ENCODE data around the gene ZNF385B.
"Not testable (repeated sequence)": the region's sequence is repeated elsewhere in the genome, so short reads cannot be mapped to it uniquely, and the experiment has no call there.

The ZNF385B gene

DNA sequence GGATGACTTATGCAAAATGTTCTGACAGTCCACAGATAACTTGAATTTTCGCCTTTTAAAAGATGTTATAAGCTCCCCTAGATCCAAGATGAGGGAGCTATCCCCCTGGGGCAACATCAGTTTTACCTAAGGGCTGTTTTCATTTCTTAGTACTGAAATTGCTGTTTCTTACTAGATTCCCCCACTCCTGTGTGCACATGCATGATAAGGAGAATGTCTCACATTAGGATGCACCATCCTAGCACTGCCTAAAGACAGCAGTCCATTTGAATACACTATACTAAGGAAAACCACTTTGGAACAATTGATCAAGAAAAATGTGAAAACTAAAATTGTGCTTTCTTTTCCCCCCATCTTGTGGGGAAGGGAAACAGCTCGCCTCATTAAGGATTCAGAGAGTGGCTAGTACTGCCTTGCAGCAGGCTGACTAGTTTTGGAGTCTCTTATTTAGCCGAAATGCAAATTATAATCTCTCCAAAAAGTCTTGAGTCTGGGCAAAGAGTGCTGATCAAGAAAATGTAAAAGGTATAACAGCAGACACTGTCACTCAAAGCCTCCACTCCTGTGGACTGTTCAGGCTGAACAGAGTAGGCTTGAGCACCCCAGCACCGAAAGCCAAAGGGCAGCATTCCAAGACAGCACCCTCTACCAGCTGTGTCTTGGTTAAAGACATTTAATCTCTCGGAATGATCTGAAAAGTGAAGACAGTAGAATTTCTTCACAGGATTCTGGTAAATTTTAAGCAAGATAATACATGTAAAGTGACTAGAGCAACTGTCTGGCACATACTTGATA is 65.0 kb downstream of the ZNF385B start:
- no peak for DNase-seq

DNA sequence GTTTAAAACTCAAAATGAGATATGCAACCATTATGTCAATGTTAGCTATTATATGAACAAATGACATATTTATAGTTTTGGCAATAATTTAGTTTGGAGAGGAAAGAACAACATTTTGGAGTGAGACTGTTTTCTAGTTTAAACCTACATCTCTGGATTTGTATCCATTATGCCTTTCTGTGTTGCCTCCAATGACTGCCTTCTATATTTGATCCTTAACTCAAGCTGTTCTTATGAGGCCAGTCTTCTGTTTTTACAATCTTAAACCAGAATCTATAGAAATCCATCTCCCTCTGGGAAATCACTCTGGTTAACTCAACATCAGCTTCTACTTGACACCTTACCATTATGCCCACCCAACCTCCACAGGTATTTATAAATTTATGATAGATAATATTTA is 67.5 kb downstream of the ZNF385B start:
- no peak for DNase-seq

DNA sequence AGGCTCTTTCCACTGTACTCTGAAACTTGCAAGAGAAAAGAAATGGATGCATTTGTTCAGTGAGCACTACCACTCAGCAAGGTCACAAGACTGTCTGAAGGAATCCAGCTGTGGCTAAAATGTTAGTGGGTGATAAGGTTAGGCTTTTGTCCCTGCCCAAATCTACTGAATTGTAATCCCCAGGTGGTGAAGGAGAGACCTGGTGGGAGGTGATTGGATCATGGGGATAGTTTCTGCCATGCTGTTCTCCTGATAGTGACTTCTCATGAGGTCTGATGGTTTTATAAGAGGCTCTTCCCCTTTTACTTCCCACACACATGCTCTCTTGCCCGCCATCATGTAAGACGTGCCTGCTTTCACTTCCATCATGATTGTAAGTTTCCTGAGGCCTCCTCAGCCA is 68.2 kb downstream of the ZNF385B start:
- DNase-seq = no peak

DNA sequence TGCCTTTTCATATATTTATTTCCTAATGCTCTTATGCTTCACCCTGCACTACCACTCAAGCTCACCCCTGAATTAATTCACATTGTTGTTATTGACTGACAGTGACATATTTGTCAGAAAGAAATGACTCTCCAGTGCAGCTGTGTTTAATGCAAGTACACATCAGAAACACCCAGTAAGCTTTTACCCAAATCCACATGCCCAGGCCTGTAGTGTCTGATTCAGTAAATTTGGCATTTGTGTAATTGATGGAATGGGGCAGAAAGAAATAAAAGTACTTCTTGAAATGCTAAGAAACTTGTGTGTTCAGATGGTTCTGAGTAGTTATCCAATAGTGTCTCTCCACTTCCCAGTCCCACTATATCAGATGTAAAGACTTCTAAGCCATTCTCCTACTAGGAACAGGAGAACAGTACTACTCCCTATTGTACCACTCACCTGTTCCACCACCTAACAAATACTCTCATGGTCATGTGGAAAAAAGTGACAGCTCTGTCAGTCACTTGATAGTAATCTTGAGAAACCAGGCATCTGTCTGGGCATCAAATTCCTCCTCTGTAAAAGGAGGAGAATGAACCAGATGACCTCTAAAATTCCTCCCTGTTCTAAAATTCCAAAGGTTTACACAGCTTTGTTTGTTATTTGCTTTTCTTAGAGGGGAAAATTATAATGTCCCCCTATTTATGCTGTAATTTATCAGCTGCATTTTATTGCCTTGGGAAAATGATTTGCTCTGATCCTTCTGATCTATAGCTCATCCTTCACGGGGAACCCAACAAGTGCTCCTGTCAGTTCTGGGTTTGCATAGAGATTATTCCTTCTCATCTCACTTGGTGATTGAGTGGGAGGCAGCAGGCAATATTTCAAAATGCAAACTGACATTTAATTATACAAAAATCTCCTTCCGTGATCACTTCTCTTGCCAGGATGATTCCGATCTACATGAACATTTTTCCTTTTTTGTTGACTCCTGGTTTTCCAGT is 70.9 kb downstream of the ZNF385B start:
- no peak for DNase-seq

DNA sequence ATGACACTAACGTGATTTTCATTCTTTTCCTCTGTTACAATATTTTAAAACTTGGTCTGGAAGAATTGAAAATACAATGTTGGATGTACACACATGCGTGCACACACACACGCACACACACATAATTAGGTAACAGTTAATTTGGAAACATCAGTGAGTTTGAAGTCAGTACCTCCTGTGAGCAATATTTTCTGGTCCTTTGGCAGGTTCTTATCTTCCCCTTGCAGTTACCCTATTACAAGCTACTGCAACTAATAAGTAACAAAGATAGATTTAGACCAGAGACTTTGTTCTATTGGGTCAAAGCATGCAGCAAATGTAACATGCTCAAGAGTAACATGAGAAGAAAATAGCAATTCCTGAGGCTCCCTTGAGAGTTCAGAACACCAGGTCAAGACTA is 73.3 kb downstream of the ZNF385B start:
- DNase-seq = no peak

DNA sequence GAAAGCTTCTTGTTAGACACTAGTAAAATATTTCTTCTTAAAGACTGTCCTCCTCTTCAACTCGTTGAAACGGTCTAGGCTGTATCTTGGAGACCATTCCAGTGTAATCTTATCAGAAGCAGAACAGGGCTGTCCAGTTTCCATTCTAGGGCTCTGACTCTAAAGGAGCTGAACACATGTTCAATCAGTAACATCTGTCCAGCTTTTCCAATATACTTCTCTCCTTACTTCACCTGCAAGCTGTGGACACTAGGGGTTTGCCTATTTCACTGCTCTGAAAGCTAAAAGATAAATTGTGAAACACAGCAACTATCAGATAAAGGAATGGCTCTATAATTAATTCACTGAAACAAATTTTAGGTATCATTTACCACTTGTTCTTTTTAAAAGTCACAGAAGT is 73.8 kb downstream of the ZNF385B start:
- DNase-seq = no peak

DNA sequence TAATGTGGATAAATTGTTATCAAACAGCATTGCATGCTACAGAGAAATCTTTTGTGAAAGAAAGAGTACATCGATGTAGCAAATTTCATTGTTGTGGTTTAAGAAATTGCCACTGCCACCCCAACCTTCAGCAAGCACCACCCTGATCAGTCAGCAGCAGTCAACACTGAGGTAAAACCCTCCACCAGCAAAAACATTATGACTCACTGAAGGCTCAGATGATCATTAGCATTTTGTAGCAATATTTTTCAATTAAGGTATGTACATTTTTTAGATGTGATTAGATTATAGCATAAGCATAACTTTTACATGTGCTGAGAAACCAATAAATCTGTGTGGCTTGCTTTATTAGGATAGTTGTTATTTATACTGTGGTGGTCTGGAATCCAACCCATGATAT is 75.5 kb downstream of the ZNF385B start:
- DNase-seq = no peak

DNA sequence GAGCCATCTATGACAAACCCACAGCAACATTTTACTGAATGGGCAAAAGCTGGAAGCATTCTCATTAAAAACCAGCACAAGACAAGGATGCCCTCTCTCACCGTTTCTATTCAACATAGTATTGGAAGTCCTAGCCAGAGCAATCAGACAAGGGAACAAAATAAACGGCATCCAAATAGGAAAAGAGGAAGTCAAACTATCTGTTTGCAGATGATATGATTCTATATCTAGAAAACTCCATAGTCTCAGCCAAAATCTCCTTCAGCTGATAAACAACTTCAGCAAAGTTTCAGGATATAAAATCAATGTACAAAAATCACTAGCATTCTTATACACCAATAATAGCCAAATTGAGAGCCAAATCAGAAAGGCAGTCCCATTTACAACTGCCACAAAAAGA is 79.1 kb downstream of the ZNF385B start:
- not testable (repeated sequence) for DNase-seq

DNA sequence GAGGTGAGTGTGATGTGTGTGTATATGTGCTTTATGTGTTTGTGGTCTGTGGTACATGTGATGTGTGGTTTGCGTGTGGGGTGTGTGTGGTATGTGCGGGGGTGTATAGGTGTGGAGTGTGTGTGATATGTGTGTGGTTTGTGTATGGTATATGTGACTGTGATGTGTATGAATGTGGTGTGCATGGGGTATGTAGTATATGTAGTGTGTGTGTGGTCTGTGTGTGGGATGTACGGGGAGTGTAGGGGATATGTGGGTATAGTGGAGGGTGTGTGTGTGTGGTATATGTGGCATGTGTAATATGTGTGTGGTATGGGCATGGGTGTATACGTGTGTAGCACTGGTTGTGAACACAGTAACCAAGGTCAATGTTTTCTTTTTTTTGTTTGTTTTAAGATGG is 87.4 kb downstream of the ZNF385B start:
- DNase-seq = no peak

DNA sequence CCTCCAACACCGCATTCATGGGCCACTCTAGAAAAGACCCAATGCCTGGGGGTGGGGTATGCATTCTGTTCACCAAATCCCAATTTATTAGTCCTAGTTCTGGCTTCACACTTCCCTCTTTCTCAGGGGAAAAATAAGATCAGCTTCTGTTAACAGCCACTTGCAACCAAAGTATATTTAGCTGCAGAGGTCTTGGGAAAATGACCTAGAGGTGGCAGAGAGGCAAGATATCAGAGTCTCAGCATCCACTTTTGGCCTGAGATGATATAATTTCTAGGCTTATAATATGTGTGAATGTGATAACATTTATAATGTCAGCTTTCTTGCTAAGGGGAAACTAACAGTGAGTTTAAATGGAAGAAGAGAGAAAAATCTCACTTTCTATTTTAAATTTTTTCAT is 89.1 kb downstream of the ZNF385B start:
- no peak for DNase-seq

DNA sequence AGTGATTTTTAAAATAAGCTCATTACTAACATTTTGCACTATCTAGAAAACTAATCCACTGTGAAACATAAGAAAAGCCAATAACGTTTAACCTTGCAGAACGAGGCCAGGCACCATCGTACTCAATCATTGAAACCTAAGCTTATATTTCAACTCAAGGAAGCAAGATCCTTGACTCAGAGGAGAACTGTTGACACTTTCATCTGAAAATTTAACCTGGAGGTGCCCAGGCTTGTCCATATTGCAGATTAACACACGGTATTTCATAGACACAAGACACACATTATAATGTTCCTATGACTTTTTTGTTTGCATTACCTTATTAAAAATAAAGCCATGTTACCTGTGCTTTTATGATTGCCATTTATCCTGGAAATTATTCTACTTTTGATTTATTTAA is 89.6 kb downstream of the ZNF385B start:
- DNase-seq = no peak

DNA sequence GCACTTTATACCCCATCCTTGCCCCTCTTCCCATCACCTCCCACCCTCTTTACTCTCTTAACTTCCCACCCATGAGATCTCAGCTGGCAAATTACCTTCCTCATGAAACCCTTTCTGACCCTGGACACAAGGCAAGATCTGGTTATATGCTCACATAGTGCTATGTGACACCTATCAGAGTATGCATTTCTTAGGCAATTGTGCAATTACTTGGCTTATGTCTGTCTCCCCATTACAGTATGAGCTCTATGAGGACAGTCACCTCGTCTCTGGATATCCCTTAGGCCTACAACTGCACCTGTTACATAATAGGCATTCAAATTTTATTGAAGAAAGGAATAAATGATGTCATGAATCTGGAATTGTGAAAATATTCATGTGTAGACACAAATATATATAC is 91.4 kb downstream of the ZNF385B start:
- DNase-seq = no peak

DNA sequence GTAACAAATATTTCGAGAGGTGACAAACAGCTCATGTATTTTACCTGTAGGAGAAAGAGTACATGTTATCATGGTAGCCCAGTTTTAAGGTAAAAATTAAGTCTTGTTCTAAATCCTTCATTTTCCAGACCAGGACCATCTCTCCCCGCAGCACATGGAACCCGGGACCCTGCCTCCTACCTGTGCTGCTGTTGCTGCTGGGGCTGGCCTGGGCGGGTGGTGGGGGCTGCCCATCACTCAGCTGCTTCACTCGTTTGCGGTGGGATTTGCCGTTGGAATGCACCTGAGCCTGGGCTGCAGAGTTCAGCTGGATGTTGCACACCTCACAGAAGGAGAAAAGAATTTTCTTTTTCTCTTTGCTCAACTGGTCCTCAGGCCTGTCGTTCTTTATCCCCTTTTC is 92.1 kb downstream of the ZNF385B start:
- no peak for DNase-seq

DNA sequence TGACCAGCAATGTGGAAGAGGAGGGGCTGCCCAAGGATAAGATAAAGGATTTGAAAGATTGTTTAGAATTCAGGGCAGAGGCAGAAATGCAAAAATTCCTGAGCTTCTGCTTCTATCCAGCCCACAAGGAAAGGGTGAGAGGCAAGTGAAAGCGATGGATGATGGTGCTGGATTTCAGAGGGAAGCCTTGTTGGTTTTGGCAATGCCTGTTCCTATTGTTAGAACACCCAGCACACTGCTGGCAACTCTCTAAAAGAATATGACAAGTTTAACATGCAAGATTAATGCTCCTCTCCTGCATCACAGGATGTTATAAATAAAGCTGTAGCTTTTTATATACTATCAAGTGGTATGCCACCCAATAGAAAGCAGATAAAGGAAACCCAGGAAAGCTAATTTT is 92.6 kb downstream of the ZNF385B start:
- DNase-seq = no peak

DNA sequence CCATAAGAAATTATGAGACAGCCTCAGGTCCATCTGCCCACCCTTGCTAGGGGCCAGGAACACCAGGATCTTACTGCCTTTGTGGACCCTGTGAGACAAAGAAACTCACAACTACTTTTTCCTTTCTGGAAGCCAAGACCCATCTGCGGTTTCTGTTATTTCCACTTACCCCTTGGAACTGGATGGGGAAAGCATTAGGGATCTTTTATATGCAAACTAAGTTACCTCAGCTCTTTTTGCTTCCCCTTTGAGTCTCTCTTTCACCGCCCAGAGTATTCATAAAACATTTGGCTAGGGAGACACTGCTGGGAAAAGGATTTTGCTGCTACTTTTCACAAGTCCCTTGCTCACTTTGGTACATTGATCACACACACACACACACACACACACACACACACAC is 95.7 kb downstream of the ZNF385B start:
- DNase-seq = no peak

DNA sequence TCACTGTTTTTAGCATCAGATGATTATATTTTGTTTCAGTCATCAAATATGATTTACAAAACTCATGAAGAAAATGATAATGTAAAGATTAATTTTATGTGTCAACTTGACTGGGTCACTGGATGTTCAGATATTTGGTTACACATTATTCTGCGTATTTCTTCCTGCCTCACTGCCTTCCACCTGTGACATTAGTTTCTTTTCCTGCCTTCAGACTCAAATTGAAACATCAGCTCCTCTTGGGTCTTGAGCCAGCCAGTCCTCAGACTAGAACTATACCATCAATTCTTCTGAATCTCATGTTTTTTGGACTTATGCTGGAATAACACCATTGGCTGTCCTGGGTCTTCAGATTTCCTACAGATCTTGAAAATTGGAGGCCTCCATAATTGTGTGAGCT is 96.7 kb downstream of the ZNF385B start:
- no peak for DNase-seq

DNA sequence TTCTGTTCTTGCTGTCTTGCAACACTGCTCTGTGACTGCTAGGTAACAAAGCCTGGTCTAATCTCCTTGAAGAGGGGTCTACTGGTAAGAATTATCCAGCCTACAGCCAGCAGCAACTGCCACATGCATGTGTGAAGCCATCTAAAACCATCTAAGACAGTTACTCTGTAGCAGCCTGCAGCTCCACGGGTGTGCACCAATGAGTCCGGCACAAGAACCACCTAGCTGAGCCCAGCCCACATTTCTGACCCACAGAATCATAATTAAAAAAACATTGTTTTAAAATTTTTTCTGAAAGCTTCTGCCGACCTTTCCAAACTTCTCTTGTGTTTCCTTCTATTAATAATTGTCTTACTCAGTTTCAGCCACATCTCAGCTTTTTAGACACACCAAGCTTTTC is 102.8 kb downstream of the ZNF385B start:
- DNase-seq = no peak

DNA sequence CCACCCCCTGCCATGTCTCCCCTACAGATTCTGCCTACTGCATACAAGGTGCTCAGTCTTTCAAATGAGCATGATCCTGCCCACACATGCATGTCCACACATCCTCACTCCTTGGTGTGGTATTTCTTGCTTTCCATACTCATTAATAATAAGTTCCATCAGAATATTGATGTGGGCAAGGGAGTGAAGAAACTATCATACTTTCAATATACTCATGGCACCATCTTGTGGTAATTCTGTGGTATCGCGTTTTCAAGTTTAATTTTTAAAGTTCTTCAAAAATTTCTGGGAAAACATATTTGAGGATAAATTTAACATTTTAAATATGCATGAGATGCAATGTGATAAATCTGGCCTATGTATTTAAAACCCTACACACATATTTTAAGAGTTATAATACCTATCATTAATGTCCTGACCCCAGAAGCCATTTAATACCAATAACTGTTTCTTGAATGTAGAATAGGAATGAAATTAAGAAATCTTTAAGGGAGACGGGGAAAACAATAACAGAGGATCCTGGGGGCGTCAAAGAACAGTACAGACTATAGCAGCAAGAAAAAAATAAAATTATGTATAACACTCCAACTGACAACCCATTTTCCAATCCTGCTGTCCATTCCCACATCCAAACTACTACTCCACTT is 110.1 kb downstream of the ZNF385B start:
- DNase-seq = no peak

DNA sequence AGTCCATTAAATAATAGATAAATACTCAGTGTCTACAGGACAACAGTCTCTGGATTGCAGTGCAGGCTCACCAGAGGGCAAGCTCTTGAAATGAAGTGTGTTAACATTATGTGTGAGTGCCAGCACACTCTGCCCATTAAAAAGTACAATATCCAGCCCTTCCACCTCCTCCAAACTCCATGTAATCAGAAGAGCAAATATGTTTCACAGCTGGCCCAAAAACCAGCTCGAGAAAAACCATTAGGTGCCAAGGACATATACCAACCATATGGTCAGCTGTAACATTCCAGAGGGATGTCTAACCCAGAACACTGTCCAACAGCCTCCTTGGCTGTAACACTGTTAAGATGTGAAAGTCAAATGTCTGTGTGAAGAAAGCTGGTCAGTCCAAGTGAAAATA is 112.2 kb downstream of the ZNF385B start:
- no peak for DNase-seq

DNA sequence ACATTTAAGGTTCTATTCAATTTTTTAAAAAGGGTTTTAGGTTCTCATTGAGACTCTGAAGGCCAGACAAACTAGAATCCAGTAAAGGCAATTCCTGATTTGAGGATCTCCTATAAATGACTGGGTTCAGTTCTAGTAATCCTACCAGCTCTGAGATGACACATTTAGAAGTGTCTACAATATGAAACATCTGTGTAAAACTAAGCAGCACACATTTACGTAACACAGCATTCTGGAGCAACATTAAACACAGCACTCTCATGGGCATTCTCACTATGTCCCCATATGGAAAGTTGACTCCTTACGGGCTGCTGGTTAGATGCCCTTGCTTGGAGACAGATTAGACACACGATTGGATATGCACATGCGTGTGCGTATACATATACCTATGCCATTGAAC is 114.4 kb downstream of the ZNF385B start:
- DNase-seq = no peak

DNA sequence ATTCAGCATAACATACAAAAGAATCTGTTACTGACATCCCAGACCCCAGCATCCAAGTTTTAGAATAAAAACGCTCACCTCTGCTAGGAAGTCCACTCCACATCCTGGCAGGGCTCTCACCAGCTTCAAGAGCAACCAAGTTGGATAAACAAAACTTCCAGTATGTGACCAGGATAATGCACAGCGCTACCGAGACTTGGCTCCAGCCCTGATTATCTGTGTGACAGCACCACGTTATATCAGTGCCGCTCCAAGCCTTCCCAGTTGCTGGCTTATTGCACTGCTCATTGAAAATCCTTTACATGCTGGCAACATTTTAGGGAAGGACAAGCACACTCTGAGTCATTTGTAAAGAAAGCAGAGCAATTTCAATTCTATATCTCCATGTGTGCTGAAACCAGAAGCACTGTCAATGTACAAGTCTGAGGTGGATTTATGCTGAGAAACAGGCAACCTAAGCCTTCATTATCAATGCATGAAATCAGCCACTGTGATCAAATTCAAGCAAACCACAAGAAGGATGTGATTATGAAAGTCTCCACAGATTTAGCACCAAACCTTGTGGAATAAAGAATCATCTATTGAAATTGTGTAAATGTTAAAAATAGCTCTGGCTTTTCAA is 115.7 kb downstream of the ZNF385B start:
- no peak for DNase-seq

DNA sequence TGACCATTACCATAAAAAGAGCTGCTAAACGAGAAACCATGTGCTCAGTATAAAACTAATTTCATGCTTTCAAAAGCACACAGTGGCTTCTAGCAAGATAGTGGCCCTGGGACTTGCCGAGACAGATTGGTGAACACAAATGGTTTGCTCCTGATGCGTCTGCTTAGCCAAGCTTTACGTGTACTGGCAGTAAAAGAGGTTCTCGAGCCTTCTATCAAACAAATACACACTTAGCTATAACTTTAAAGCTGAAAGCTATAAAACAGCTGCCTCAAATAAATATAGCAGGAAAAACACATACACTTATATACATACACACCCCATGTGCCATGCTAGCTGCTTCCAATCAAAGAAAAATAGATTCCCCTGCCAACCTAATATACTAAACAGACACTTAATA is 117.0 kb downstream of the ZNF385B start:
- DNase-seq = no peak

DNA sequence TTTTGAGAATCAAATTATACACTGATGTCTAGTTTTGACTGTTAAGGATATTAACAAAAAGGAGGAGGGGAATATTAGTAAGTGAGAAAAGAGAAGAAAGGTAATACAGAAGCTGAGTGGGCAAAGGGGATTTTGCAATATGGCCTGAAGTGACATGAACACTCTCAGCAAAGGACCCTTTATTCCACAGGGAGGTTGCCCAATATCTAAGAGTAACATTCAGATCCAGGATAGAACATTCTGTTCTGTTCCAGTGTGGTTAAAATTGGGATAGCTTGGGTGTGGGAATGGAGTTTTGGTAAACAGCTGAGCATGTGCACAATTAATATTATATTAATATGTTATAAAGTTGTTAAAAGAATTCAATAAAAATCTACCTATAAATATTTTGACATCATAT is 120.1 kb downstream of the ZNF385B start:
- DNase-seq = no peak

Data from amniotic stem cell (primary cell).